ENCODE data around the gene TK1. TPM values are rescaled to one million over a fixed set of nuclear protein-coding genes. Genes with fewer than 3 reads are reported as not detected.

TK1 gene
- total RNA-seq, 1 experiment from 2014 or later: 190 TPM

DNA sequence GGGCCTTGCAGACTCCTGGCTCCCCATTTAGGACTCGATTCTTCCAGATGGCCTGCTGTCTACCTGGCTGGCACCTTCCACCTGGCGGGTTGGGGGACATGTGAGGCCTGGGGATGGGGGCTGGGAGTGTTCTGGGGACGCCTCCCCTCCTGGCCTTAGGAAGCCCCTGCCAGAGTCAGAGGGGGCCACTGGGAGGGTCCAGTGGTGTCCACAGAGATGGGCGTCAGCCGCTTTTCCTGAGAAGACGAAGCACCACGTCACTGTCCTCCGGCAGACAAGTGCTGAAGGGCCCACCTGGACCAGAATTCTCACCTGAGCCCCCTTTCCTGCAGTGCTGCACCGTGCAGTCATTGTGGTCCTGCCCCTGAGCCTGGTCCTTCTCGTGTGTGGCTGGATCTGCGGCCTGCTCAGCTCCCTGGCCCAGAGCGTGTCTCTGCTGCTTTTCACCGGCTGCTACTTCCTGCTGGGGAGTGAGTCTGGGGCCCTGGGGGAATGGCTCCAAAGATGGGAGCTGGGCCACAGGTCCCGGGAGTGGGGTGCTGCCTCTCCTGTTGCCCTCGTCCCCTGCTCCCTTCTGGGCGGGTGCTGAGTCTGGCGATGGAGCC lies 47.5 kb upstream of the TK1 start:
- H3K9me3 ChIP-seq: no peaks in the 10 kb centered on the region
- intact Hi-C loops (cut with micrococcal nuclease; ENCODE audit: unreplicated experiment): no loop called here
- Mint-ChIP-seq H3K4me3 (ENCODE audit: unreplicated experiment) (no peak overlapping the region), H3K4me1 (ENCODE audit: low read depth, unreplicated experiment) (no peaks in the 10 kb centered on the region), H3K36me3 (ENCODE audit: insufficient read depth, unreplicated experiment) (no peaks in the 10 kb centered on the region), H3K27me3 (ENCODE audit: insufficient read depth, unreplicated experiment) (no peaks in the 10 kb centered on the region), H3K9me3 (ENCODE audit: unreplicated experiment) (no peaks in the 10 kb centered on the region), H3K27ac (ENCODE audit: unreplicated experiment) (no peak overlapping the region)
- POLR2A ChIA-PET: no interaction called here
- H3K27me3 ChIP-seq (replicated peaks; ENCODE audit: control insufficient read depth, insufficient read depth, low read length): no peaks in the 10 kb centered on the region
- no peak overlapping the region for H3K4me3 ChIP-seq (ENCODE audit: low read depth, low read length)
- no peak for DNase-seq
- H3K36me3 ChIP-seq (ENCODE audit: control insufficient read depth, insufficient read depth, low read length): no peaks in the 10 kb centered on the region
- no peaks in the 10 kb centered on the region for H3K4me1 ChIP-seq
- CTCF ChIA-PET: no interaction called here
- TF ChIP-seq, protein P1, sequence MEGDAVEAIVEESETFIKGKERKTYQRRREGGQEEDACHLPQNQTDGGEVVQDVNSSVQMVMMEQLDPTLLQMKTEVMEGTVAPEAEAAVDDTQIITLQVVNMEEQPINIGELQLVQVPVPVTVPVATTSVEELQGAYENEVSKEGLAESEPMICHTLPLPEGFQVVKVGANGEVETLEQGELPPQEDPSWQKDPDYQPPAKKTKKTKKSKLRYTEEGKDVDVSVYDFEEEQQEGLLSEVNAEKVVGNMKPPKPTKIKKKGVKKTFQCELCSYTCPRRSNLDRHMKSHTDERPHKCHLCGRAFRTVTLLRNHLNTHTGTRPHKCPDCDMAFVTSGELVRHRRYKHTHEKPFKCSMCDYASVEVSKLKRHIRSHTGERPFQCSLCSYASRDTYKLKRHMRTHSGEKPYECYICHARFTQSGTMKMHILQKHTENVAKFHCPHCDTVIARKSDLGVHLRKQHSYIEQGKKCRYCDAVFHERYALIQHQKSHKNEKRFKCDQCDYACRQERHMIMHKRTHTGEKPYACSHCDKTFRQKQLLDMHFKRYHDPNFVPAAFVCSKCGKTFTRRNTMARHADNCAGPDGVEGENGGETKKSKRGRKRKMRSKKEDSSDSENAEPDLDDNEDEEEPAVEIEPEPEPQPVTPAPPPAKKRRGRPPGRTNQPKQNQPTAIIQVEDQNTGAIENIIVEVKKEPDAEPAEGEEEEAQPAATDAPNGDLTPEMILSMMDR (IDR thresholded peaks at IDR 0.05; ENCODE audit: insufficient read depth in 1 of 2, low read depth in 1 of 2, low read length in 1 of 2, severe bottlenecking in 1 of 2, unreplicated experiment in 1 of 2): no peak
- no TSS peak for BruUV-seq (replicated peaks)

DNA sequence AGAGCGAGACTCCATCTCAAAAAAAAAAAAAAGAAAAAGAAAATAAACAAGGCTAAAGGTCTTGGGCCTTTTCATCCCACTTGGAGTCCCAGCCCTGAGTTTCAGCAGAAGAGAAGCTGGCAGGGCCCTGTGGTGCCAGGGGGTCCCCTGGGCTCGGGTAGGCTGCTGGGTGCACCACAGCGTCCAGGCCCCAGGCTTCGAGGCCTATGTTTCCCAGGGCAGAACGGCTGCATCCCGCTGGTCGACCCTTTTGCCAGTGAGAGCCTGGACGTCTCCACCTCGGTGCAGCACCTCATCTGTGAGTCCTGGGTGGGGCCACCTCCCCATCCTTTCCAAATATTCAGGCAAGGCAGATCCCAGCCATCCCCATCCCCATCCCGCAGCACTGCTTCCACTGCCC lies 46.8 kb upstream of the TK1 start:
- Mint-ChIP-seq H3K4me1 (ENCODE audit: low read depth, unreplicated experiment) (no peaks in the 10 kb centered on the region), H3K27me3 (ENCODE audit: insufficient read depth, unreplicated experiment) (no peaks in the 10 kb centered on the region), H3K36me3 (ENCODE audit: insufficient read depth, unreplicated experiment) (no peaks in the 10 kb centered on the region), H3K4me3 (ENCODE audit: unreplicated experiment) (no peak overlapping the region), H3K9me3 (ENCODE audit: unreplicated experiment) (no peaks in the 10 kb centered on the region), H3K27ac (ENCODE audit: unreplicated experiment) (no peak overlapping the region)
- no peaks in the 10 kb centered on the region for H3K4me1 ChIP-seq
- no peaks in the 10 kb centered on the region for H3K27me3 ChIP-seq (replicated peaks; ENCODE audit: control insufficient read depth, insufficient read depth, low read length)
- no peak for DNase-seq
- TF ChIP-seq, protein P1 (IDR thresholded peaks at IDR 0.05; ENCODE audit: insufficient read depth in 1 of 2, low read depth in 1 of 2, low read length in 1 of 2, severe bottlenecking in 1 of 2, unreplicated experiment in 1 of 2): no peak
- no peak overlapping the region for H3K4me3 ChIP-seq (ENCODE audit: low read depth, low read length)
- CTCF ChIA-PET: no interaction called here
- intact Hi-C loops (cut with micrococcal nuclease; ENCODE audit: unreplicated experiment): no loop called here
- no peaks in the 10 kb centered on the region for H3K9me3 ChIP-seq
- BruUV-seq (replicated peaks): no TSS peak
- H3K36me3 ChIP-seq (ENCODE audit: control insufficient read depth, insufficient read depth, low read length): no peaks in the 10 kb centered on the region
- POLR2A ChIA-PET: no interaction called here

DNA sequence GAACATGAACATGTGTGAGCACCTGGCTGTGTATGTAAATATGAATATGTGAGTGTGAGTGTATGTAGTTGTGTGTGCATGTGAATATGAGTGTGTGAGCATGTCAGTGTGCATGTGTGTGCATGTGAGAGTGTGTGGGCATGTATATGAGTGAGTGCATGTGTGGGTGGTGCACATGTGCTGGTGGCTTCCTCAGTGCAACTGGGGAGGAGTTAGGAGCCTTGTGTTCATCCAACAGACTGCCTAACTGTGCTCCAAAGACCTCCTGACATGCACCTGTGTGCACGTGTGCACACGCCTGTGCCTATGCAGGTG lies 46.0 kb upstream of the TK1 start:
- CTCF ChIA-PET: no interaction called here

More for the DNA sequence above, 46.0 kb upstream of the TK1 start:
- H3K4me3 ChIP-seq (ENCODE audit: low read depth, low read length): no peak overlapping the region
- POLR2A ChIA-PET: no interaction called here
- Mint-ChIP-seq H3K4me3 (ENCODE audit: unreplicated experiment) (no peak overlapping the region), H3K27me3 (ENCODE audit: insufficient read depth, unreplicated experiment) (no peaks in the 10 kb centered on the region), H3K36me3 (ENCODE audit: insufficient read depth, unreplicated experiment) (no peaks in the 10 kb centered on the region), H3K9me3 (ENCODE audit: unreplicated experiment) (no peaks in the 10 kb centered on the region), H3K4me1 (ENCODE audit: low read depth, unreplicated experiment) (no peaks in the 10 kb centered on the region), H3K27ac (ENCODE audit: unreplicated experiment) (no peak overlapping the region)
- intact Hi-C loops (cut with micrococcal nuclease; ENCODE audit: unreplicated experiment): no loop called here
- no peaks in the 10 kb centered on the region for H3K4me1 ChIP-seq
- DNase-seq: no peak
- no peaks in the 10 kb centered on the region for H3K36me3 ChIP-seq (ENCODE audit: control insufficient read depth, insufficient read depth, low read length)
- H3K9me3 ChIP-seq: no peaks in the 10 kb centered on the region
- H3K27me3 ChIP-seq (replicated peaks; ENCODE audit: control insufficient read depth, insufficient read depth, low read length): no peaks in the 10 kb centered on the region
- TF ChIP-seq, protein P1 (IDR thresholded peaks at IDR 0.05; ENCODE audit: insufficient read depth in 1 of 2, low read depth in 1 of 2, low read length in 1 of 2, severe bottlenecking in 1 of 2, unreplicated experiment in 1 of 2): no peak
- BruUV-seq (replicated peaks): no TSS peak
